HG03432 (cell line): ENCODE measurements around the gene DMC1.
"Not testable (repeated sequence)": the region's sequence is repeated elsewhere in the genome, so short reads cannot be mapped to it uniquely, and the experiment has no call there.

Experiments used
- ATAC-seq: cut with Tn5 transposase; IDR thresholded peaks from one replicate; pipeline ENCODE4 v1.9.1; 2021; ENCODE audit warnings: mild to moderate bottlenecking, moderate library complexity; ENCODE audit not compliant: unreplicated experiment

The DMC1 gene

GRCh38 chr22:38569972-38570778 is at the start of gene DMC1:
DMC1 (minus strand) TSS chr22:38570183; CDS start chr22:38568256, 1,927 bp downstream.
- peak; percentile 63 for ATAC-seq

GRCh38 chr22:38618682-38619081 is 48.7 kb upstream of the DMC1 start:
- no peak for ATAC-seq

- no peak for ATAC-seq
These were observed 48.3 kb upstream of the DMC1 start for GRCh38 chr22:38618258-38618657.

GRCh38 chr22:38615064-38615405 is 45.1 kb upstream of the DMC1 start:
- ATAC-seq, result not testable (repeated sequence)

GRCh38 chr22:38614332-38615063 is 44.5 kb upstream of the DMC1 start:
- no peak for ATAC-seq

- no peak for ATAC-seq
These were observed 43.6 kb upstream of the DMC1 start for GRCh38 chr22:38613588-38613987.

- no peak for ATAC-seq
These were observed 42.4 kb upstream of the DMC1 start for GRCh38 chr22:38612217-38613006.

GRCh38 chr22:38611559-38611958 is 41.6 kb upstream of the DMC1 start:
- no peak for ATAC-seq

GRCh38 chr22:38610234-38610633 is 40.3 kb upstream of the DMC1 start:
- ATAC-seq, result no peak

- ATAC-seq, result no peak
These were observed 39.2 kb upstream of the DMC1 start for GRCh38 chr22:38608992-38609750.

GRCh38 chr22:38607680-38608079 is 37.7 kb upstream of the DMC1 start:
- ATAC-seq, result no peak

- no peak for ATAC-seq
These were observed 32.2 kb upstream of the DMC1 start for GRCh38 chr22:38602166-38602565.

- no peak for ATAC-seq
These were observed 31.3 kb upstream of the DMC1 start for GRCh38 chr22:38601221-38601764.

- ATAC-seq, result no peak
These were observed 29.5 kb upstream of the DMC1 start for GRCh38 chr22:38599466-38599865.

GRCh38 chr22:38582923-38583322 is 12.9 kb upstream of the DMC1 start:
- not testable (repeated sequence) for ATAC-seq

GRCh38 chr22:38578505-38578904 is 8.5 kb upstream of the DMC1 start:
- ATAC-seq, result no peak

- no peak for ATAC-seq
These were observed 2.1 kb upstream of the DMC1 start for GRCh38 chr22:38572065-38572464.

- ATAC-seq, result peak; percentile 19
These were observed 889 bp upstream of the DMC1 start for GRCh38 chr22:38570779-38571364.

- peak; percentile 28 for ATAC-seq
These were observed 607 bp downstream of the DMC1 start for GRCh38 chr22:38569181-38569971.
